Jurkat, Clone E6-1 (cell line): ENCODE measurements around the gene HSPA5.
"Not testable (repeated sequence)": the region's sequence is repeated elsewhere in the genome, so short reads cannot be mapped to it uniquely, and the experiment has no call there.

Experiments used
- DNase-seq: peaks from one replicate; pipeline ENCODE4 v3.0.0-alpha.2; 2011; ENCODE audit warnings: low read depth, low spot score
- H3K4me3 ChIP-seq: 2 replicates; pipeline ENCODE4 v1.5.1; 2011; ENCODE audit warnings: mild to moderate bottlenecking, low read length, control low read depth, moderate library complexity

HSPA5 gene

DNA sequence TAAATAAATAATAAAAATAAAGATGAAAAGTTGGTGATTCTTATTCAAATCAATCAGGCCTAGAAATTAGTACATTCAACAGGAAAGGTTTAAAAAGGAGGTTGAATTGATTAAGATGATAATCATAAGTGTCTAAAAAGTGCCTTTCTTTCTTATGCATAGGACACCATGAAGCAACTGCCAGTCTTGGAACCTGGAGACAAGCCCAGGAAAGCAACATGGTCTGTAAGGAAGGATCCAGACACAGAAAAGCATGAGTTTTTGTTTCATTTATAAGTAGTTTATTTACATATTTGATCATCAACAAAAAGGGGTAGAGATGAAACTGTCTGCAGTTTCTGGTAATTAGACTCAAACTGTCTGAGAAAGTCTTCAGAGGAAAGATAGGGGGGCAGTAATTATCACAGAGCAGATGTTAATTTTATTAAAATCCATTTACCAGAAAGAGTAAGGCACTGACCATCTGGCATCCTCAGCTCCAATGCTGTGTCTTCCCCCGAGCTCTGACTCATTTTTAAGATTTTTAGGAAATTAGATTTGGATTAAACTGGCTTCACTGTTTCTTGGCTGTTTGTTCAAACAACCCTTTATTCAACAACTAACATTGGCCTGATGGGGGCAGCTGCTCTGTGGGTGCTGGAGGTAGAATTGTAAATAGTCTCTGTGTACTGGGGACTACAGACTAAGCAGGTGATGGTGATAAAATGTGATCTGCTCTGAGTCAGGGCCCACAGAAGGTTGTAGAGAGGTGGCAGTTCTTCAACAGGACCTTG lies 38.1 kb downstream of the HSPA5 start:
- no peak for DNase-seq
- H3K4me3 ChIP-seq = no peak overlapping the region

DNA sequence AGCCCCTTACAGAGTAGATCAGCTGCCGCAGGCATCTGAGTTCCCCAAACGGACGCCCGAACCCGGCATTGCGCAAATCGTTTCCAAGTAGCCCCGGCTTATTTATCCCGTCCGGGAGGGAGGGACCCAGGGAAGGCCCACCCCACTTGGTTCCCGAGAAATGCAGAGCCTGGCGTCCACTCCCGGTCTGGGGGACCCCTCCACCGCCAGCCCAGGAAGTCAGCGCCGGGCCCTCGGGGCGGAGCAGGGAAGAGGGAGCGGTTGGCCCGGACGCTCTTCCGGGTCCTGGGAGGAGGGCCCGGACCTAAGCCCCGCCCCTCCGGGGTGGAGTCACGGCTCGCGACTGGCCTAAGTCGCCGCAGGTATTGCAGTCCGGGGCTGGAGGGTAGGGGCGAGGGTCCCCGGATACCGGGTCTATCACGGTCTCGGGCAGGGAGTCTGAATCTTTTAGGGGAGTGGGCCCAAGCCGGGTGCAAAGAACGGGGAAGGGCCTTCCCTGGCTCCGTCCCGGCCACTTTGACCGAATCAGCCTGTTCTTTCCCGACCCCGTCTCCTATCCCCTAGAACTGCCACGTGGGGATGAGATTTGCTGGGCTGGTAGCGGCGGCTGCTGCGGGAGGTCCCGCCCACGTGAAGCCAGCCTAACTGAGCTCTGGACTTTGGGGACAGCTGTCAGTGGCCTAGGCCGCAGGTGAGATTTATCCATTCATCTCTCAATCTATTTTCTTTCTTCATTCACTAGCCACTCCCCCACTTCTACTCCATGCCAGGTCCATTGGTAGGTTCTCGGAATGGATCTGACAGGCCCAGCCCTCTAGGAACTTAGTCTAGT lies 40.7 kb downstream of the HSPA5 start, which contains the start of gene RABEPK:
Gene RABEPK, plus strand, starts transcription at position 327 of the 832 bp plus-strand sequence. CDS start 2,472 bp downstream, outside the sequence.
- H3K4me3 ChIP-seq = peak within 1 kb of the TSS; percentile 72
- DNase-seq = peak; percentile 81

DNA sequence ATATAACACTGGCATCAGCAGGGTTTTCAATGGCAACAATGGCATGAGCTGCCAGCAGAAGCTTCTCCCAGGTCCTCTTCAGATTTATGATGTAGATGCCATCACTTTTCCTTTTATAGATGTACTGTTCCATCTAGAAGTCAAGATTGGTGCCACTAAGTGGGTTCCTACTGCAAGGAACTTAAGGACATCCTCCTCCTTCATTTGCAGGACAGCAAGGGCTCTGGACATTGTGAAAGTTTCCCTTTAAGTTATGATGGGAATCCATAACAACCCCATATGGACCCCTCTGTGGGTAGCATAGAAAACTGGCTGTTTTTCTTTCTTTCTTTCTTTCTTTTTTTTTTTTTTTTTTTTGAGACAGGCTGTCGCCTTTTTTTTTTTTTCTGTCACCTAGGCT lies 45.6 kb downstream of the HSPA5 start:
- H3K4me3 ChIP-seq, DNase-seq: not testable (repeated sequence)

DNA sequence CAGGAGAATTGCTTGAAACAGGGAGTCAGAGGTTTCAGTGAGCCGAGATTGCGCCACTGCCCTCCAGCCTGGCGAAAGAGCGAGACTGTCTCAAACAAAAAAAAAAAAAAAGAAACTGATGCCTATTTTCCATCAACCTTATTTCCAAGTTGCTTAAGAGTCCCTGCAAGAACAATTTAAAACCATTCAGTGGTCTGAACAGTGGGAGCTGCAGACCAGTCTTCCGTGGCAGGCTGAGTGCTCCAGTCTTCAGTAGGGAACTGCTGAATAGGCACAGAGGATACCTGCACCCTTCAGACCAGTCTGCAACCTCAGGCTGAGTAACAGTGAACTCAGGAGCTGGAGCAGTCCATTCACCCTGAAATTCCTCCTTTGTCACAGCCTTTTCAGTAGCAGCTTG lies 46.7 kb downstream of the HSPA5 start:
- H3K4me3 ChIP-seq, DNase-seq: not testable (repeated sequence)

DNA sequence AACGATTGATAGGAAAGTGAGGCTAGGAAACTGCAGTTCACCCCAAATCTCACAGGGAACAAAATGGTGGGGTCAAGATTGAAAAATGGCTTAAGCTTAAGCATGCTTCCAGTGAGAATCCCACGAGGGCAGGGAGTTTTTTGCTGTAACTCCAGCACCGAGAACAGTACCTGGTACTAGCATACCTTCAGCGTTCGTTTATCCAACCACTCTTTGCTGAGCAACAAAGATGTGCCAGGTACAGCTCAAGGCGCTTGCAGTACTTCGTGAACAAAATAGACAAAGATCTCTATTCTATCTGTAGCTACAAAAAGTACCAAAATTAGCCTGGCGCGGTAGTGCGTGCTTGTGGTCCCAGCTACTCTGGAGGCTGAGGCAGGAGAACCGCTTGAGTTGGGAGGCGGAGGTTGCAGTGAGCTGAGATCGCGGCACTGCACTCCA lies 50.8 kb downstream of the HSPA5 start:
- no peak for DNase-seq
- H3K4me3 ChIP-seq = peak overlapping the region; percentile 93

DNA sequence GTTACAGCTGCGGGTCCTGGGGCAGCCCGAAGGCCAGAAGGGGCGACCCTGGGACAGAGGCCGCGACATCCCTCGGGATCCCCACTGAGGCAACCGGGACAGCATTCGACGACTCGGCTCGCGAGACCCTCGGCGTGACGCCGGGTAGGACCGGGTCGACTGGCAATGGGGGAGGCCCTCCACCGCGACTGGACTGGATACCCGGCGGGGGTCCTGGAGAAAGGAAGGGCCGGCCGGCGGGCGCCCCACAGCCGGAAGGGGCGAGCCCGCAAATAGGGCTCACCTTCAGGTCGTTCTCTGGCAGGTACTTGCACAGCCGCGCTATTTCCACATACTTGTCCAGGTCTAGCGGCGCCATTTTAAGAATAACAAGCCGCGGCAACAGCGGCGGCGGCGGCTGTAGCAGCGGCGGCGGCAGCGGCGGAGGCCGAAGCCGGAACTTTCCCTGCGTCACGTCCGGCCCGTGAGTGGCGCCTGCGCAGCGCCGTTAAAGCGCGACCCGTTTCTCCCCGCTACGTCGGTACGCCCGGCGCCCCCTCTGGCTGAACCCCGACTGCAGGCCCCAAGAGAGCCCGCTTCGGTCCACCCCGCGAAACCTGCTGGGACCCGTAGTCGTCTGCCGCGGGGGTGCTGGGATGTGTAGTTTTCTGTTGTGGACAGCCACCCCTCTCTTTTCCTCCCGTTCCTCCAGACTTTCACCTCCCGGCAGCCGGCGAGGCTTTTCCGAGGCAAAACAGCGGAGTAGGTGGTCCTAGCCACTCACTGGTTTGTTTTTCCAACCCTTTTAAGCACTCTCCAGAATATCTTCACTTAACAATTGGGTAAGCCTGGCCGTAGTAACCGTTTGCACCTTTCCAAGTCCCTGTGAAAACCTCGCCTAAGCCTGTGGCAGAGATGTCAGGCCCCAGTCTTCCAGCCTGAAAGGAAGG lies 51.5 kb downstream of the HSPA5 start, which contains the start of gene PPP6C:
Gene PPP6C, minus strand, starts transcription at position 443 of the 929 bp plus-strand sequence. Its CDS starts 85 bp downstream, at position 358.
- peak within 1 kb of the TSS; percentile 93 for H3K4me3 ChIP-seq
- peak; percentile 93 for DNase-seq

DNA sequence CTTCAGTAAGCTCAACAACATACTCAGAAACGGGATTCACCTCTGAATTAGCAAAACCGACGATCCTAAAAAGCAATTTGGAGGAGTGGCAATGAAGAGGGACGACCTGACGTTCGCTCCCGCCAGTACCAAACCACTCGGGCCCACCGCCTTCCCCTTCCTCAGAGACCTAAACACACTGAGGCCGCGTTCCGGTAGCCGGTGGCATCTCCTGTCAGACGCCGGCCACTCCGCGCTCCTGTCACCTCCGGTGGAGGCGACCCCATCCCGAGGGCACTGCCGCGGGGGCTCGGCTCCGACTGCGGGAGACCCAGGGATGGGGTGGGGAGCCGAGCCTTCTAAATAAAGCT lies 52.2 kb downstream of the HSPA5 start:
- H3K4me3 ChIP-seq = peak overlapping the region; percentile 93
- no peak for DNase-seq
